NCI-H1092 treated with DMSO at 0.1 percent for 48 hours (cell line): ENCODE measurements around the gene TMEM40.
"Not testable (repeated sequence)": the region's sequence is repeated elsewhere in the genome, so short reads cannot be mapped to it uniquely, and the experiment has no call there.

Experiments used
- DNase-seq: peaks from one replicate; lab custom pipeline; 2025; lab: John Stamatoyannopoulos, UW

The TMEM40 gene

GRCh38 chr3:12719541-12719940 is 39.5 kb downstream of the TMEM40 start:
- no peak for DNase-seq

- no peak for DNase-seq
These were observed 42.4 kb downstream of the TMEM40 start for GRCh38 chr3:12716605-12717151.

- no peak for DNase-seq
These were observed 44.8 kb downstream of the TMEM40 start for GRCh38 chr3:12714278-12714677.

DNA sequence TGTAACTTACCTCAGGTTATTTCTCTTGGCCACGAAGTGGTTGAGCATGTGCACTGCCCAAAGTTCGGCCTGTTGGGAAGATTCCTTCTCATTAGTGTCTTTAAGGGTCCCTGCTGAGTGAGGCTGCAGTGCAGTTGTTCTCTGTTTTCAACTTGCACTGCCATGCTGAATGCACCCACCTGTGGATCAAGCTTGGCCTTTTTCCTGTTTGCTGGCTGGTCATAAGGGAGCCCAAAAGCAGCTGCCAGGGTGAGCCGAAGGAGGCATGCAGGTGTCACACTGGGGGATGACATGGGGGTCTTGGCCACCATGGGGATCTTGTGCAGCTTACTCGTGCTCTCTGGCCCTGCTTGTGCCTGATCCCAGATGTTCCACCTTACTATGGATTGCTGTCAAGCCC is 49.0 kb downstream of the TMEM40 start:
- DNase-seq, result no peak

DNA sequence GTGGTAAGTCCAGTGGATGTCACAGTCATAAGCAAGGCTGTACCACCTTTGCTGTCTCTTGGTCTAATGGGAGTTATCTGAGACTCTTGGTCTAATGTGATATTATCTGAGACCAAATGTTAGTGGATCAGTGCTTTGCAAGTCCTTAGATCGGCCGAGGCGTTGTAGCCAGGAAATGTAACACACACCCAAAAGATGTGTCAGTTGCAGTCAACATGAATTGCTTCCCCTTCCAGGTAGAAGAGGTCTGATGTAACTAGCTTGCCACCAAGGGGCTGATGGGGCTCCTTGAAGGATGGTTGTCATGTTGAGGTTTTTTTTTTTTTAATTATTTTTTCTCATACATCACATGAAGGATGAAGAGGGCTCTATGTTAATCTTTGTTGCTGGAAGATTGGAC is 49.7 kb downstream of the TMEM40 start:
- no peak for DNase-seq

- no peak for DNase-seq
These were observed 50.4 kb downstream of the TMEM40 start for GRCh38 chr3:12708584-12709192.

DNA sequence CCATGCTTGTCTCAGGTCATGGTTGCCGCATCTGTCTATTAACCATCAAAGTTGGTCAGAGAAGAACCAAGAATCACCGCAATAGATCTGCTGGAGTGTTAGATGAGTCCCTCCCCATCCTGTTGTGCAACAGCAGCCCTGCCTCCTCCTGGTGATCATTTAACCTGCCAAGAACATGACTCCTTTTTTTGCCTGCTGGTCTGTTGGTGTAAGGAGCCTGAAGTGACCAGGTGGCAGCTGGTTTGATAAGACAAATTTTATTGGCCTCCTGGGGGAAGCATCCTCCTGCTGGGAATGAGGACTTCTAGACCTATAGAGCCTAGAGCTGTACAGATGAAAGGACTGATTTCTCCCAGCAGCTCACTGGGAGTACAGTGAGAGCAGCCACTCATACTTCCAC is 51.6 kb downstream of the TMEM40 start:
- no peak for DNase-seq

DNA sequence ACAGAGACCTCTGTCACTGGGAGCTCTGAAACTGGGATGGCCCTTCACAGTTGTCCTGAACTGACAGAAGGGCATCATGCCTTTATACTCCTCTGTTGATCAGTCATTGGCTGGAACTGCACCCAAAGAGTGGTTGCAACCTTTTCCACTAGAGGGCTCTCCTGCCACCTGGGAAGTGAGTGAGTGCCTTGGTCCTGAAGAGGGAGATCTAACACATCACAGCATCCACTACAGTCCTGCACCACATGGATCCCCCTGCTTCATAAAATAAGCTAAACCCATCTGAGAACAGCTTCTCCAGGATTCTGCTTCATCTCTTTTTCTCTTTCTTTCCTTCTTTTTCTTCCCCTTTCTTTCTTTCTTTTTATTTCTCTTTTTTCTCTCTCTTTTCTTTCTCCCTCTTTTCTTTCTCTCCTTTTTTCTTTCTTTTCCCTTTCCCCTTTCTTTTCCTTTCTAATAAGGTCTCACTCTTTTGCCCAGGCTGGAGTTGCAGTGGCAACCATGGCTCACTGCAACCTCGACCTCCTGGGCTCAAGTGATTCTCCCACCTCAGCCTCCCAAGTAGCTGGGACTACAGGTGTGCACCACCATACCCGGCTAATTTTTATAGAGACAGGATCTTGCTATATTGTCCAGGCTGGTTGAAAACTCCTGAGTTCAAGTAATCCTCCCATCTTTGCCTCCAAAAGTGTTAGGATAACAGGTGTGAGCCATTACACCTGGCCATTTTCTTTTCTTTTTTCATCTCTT is 52.4 kb downstream of the TMEM40 start:
- peak; percentile 67 for DNase-seq

DNA sequence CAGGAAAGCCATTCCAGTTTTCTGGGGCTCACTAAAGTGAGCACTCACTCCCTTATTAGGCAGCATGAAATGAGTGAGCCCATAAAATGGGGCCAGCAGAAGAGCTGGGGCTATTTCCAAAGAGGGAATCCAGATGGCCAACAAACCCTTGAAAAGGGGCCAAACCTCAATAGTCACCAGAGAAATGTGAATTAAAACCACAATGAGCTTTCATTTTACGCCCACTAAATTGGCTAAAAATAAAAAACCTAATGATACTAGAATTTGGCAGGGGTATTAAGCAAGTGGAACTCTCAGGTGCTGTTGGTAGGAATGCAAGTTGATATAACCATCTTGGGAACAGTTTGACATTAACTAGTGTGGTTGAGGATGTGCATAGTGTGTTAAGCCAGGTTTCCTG is 53.1 kb downstream of the TMEM40 start:
- no peak for DNase-seq

GRCh38 chr3:12705374-12705926 is 53.6 kb downstream of the TMEM40 start:
- no peak for DNase-seq

DNA sequence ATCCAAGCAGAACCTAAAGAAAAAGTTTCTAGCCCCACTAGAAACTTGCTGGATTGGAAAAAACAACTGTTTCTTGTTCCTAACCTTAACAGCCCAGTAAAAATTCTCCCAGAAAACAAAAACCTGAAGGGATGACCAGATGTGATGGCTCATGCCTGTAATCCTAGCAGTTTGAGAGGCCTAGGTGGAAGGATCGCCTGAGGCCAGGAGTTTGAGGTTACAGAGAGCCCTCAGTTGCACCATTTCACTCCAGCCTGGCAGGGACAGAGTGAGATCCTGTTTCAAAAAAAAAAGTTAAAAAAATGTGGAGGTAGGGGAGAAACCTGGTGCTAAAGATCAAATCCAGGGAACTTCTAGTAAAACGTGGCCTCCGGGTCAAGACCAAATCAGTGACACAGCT is 56.6 kb downstream of the TMEM40 start:
- no peak for DNase-seq

GRCh38 chr3:12701601-12702000 is 57.5 kb downstream of the TMEM40 start:
- not testable (repeated sequence) for DNase-seq

- no peak for DNase-seq
These were observed 58.3 kb downstream of the TMEM40 start for GRCh38 chr3:12700800-12701199.

DNA sequence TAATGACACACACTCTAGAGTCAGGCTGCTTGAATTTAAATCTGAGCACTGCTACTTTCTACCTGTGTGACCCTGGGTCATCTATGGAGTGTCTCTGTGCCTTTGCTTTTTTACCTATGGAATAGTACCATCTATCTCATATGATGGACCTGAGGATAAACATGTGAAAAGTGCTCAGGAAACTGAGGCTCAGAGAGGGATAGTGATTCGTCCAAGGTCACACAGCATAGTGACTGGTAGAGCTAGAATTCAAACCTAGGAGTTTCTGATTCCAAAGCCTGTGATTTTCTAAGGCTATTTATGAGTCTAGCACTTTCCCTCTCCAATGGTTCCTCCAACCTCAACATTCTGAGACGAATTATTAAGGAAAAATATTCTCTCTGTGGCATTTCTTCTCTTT is 63.1 kb downstream of the TMEM40 start:
- no peak for DNase-seq

DNA sequence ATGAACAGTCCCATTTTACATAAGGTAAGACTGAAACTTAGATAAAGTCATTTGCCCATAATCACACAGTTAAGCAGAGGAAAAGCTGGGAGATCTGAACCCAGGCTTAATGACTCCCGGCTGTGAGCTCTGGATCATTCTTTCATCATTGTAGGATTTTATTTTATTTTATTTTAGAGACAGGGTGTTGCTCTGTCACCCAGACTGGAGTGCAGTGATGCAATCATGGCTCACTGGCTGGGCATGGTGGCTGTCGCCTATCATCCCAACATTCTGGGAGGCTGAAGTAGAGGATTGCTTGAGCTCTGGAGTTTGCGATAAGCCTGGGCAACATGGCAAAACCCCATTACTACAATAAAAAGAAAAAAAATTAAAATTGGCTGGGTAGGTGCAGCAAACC is 63.9 kb downstream of the TMEM40 start:
- no peak for DNase-seq

- DNase-seq, result no peak
These were observed 66.6 kb downstream of the TMEM40 start for GRCh38 chr3:12692444-12692843.

DNA sequence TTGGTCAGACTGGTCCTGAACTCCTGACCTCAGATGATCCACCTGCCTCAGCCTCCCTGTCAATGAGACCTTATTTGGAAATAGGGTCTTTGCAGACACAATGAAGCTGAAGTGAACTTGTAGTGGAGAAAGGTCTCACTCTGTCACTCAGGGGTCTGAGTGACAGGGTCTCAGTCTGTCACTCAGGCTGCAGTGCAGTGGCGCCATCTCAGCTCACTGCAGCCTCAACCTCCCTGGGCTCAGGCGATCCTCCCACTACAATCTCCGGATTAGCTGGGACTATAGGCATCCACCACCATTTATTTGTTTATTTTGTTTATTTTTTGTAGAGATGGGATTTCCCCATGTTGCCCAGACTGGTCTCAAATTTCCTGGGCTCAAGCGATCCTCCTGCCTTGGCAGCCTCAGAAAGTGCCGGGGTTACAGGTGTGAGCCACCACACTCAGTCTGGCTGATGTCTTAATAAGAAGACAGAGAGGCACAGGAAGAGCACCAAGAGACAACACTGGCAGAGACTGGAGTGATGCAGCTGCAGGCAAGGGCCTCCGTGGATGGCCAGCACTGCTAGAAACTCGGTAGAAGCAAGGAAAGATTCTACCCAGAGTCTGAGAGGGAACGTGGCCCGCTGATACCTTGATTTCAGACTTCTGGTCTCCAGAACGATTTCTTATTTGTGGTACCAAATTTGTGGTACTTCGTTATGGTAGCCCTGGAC is 68.9 kb downstream of the TMEM40 start:
- no peak for DNase-seq

GRCh38 chr3:12687948-12688347 is 71.1 kb downstream of the TMEM40 start:
- no peak for DNase-seq

DNA sequence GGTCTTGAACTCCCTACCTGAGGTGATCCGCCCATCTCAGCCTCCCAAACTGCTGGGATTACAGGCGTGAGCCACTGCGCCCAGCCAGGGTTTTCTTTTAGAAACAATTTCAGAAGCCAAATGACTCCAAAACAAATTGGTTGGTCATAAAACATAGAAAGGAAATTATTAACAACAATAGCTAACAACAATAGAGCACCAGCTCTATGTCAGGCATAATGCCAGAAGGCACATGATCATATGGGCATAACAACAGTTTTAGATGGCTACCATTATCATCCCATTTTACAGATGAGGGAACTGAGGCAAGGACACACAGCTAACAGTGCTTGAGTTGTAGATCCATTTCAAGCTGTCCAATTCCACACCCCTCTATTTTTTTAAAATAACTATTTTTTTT is 73.0 kb downstream of the TMEM40 start:
- no peak for DNase-seq
